Measurements from ENCODE around the gene PDS5B. TPM values are rescaled to one million over a fixed set of nuclear protein-coding genes. Genes with fewer than 3 reads are reported as not detected.

Gene PDS5B
- total and polyA plus RNA-seq, 2 donors from 2014 or later: 6.9 to 41.2 TPM

GRCh38 chr13:32821149-32821688 is 235.0 kb downstream of the PDS5B start:
- intact Hi-C loops (cut with DNase I): no loop called here
- Histone ChIP-seq H3K4me1 (ENCODE audit: control insufficient read depth in 2 of 3, insufficient read depth in 2 of 3, low read depth in 1 of 3, low read length in 3 of 3) (no peaks in the 10 kb centered on the region), H3K27ac (ENCODE audit: low read depth in 2 of 2, low read length in 2 of 2) (no peak overlapping the region), H3K27me3 (ENCODE audit: control insufficient read depth, insufficient read depth, low read length) (no peaks in the 10 kb centered on the region), H3K4me3 (ENCODE audit: low read length in 3 of 3) (no peak overlapping the region), H3K9ac (ENCODE audit: low read length in 3 of 3) (no peak overlapping the region), H3K9me3 (ENCODE audit: control insufficient read depth in 2 of 3, insufficient read depth in 1 of 3, low read length in 3 of 3) (peaks cover 0 to 2% (median 0%) of the 10 kb centered on the region in 3 donors), H3K36me3 (ENCODE audit: control insufficient read depth in 2 of 3, insufficient read depth in 3 of 3, low read length in 3 of 3) (no peaks in the 10 kb centered on the region)
- DNase-seq (no peak), FAIRE-seq (no peak)
- TF ChIP-seq CTCF (IDR thresholded peaks at IDR 0.05; ENCODE audit: borderline replicate concordance, extremely low read depth, insufficient read depth): no peak

GRCh38 chr13:32822771-32823170 is 236.5 kb downstream of the PDS5B start:
- H3K27me3 ChIP-seq (ENCODE audit: control insufficient read depth, insufficient read depth, low read length): no peaks in the 10 kb centered on the region
- H3K27ac ChIP-seq (ENCODE audit: low read depth in 2 of 2, low read length in 2 of 2): no peak overlapping the region
- intact Hi-C loops (cut with DNase I): no loop called here
- peaks cover 0 to 2% (median 0%) of the 10 kb centered on the region in 3 donors for H3K9me3 ChIP-seq (ENCODE audit: control insufficient read depth in 2 of 3, insufficient read depth in 1 of 3, low read length in 3 of 3)
- H3K9ac ChIP-seq (ENCODE audit: low read length in 3 of 3): no peak overlapping the region
- H3K4me1 ChIP-seq (ENCODE audit: control insufficient read depth in 2 of 3, insufficient read depth in 2 of 3, low read depth in 1 of 3, low read length in 3 of 3): no peaks in the 10 kb centered on the region
- DNase-seq (no peak), FAIRE-seq (no peak)
- H3K4me3 ChIP-seq (ENCODE audit: low read length in 3 of 3): no peak overlapping the region
- TF ChIP-seq CTCF (IDR thresholded peaks at IDR 0.05; ENCODE audit: borderline replicate concordance, extremely low read depth, insufficient read depth): no peak
- H3K36me3 ChIP-seq (ENCODE audit: control insufficient read depth in 2 of 3, insufficient read depth in 3 of 3, low read length in 3 of 3): no peaks in the 10 kb centered on the region

- intact Hi-C loops (cut with DNase I): no loop called here
- Histone ChIP-seq H3K9me3 (ENCODE audit: control insufficient read depth in 2 of 3, insufficient read depth in 1 of 3, low read length in 3 of 3) (peaks cover 0 to 2% (median 0%) of the 10 kb centered on the region in 3 donors), H3K27ac (ENCODE audit: low read depth in 2 of 2, low read length in 2 of 2) (no peak overlapping the region), H3K4me1 (ENCODE audit: control insufficient read depth in 2 of 3, insufficient read depth in 2 of 3, low read depth in 1 of 3, low read length in 3 of 3) (no peaks in the 10 kb centered on the region), H3K36me3 (ENCODE audit: control insufficient read depth in 2 of 3, insufficient read depth in 3 of 3, low read length in 3 of 3) (no peaks in the 10 kb centered on the region), H3K27me3 (ENCODE audit: control insufficient read depth, insufficient read depth, low read length) (no peaks in the 10 kb centered on the region), H3K9ac (ENCODE audit: low read length in 3 of 3) (no peak overlapping the region), H3K4me3 (ENCODE audit: low read length in 3 of 3) (no peak overlapping the region)
- no peak for TF ChIP-seq CTCF (IDR thresholded peaks at IDR 0.05; ENCODE audit: borderline replicate concordance, extremely low read depth, insufficient read depth)
- FAIRE-seq: no peak
- no peak for DNase-seq
Measured at GRCh38 chr13:32823597-32823996, 237.3 kb downstream of the PDS5B start.

- peaks cover 0 to 2% (median 0%) of the 10 kb centered on the region in 3 donors for H3K9me3 ChIP-seq (ENCODE audit: control insufficient read depth in 2 of 3, insufficient read depth in 1 of 3, low read length in 3 of 3)
- no peak for FAIRE-seq
Measured at GRCh38 chr13:32824061-32824460, 237.8 kb downstream of the PDS5B start.

More at GRCh38 chr13:32824061-32824460, 237.8 kb downstream of the PDS5B start:
- H3K36me3 ChIP-seq (ENCODE audit: control insufficient read depth in 2 of 3, insufficient read depth in 3 of 3, low read length in 3 of 3): no peaks in the 10 kb centered on the region
- intact Hi-C loops (cut with DNase I): no loop called here
- no peaks in the 10 kb centered on the region for H3K4me1 ChIP-seq (ENCODE audit: control insufficient read depth in 2 of 3, insufficient read depth in 2 of 3, low read depth in 1 of 3, low read length in 3 of 3)
- no peak for DNase-seq
- H3K9ac ChIP-seq (ENCODE audit: low read length in 3 of 3): no peak overlapping the region
- no peaks in the 10 kb centered on the region for H3K27me3 ChIP-seq (ENCODE audit: control insufficient read depth, insufficient read depth, low read length)
- no peak for TF ChIP-seq CTCF (IDR thresholded peaks at IDR 0.05; ENCODE audit: borderline replicate concordance, extremely low read depth, insufficient read depth)
- H3K27ac ChIP-seq (ENCODE audit: low read depth in 2 of 2, low read length in 2 of 2): peak overlapping the region in 1 of 2 donors; percentile 22
- no peak overlapping the region for H3K4me3 ChIP-seq (ENCODE audit: low read length in 3 of 3)
